Parathyroid adenoma (tissue), 2 donors: ENCODE data around the gene ARHGAP30.

ENCODE experiments used
- H2AFZ ChIP-seq: fragments of 300-600 bp; sonication (generic); one replicate; pipeline ENCODE4 v1.7.0; 2017; ENCODE audit warnings: antibody characterized with exemption, mild to moderate bottlenecking
- H3K27ac ChIP-seq: fragments of 300-600 bp; sonication (generic); one replicate; pipeline ENCODE4 v1.7.0; 2017
- H3K27me3 ChIP-seq: fragments of 300-600 bp; sonication (generic); one replicate; pipeline ENCODE4 v1.7.0; 2017; ENCODE audit warnings: low read length; ENCODE audit not compliant: control insufficient read depth, insufficient read depth
- H3K36me3 ChIP-seq: fragments of 300-600 bp; sonication (generic); one replicate; pipeline ENCODE4 v1.7.0; 2017; ENCODE audit warnings: low read length; ENCODE audit not compliant: control insufficient read depth, insufficient read depth
- H3K4me1 ChIP-seq: fragments of 300-600 bp; sonication (generic); one replicate; pipeline ENCODE4 v1.7.0; 2017; ENCODE audit warnings: control low read depth
- H3K4me2 ChIP-seq: fragments of 300-600 bp; sonication (generic); one replicate; pipeline ENCODE4 v1.7.0; 2017; ENCODE audit warnings: low read length
- H3K4me3 ChIP-seq: fragments of 300-600 bp; sonication (generic); one replicate; pipeline ENCODE4 v1.7.0; 2017; ENCODE audit warnings: low read depth, low read length
- H3K79me2 ChIP-seq: fragments of 300-600 bp; sonication (generic); one replicate; pipeline ENCODE4 v1.7.0; 2017; ENCODE audit warnings: control low read depth
- H3K9ac ChIP-seq: fragments of 300-600 bp; sonication (generic); one replicate; pipeline ENCODE4 v1.7.0; 2017; ENCODE audit warnings: mild to moderate bottlenecking
- H3K9me3 ChIP-seq: fragments of 300-600 bp; sonication (generic); one replicate; pipeline ENCODE4 v1.7.0; 2017; ENCODE audit warnings: low read length; ENCODE audit not compliant: control insufficient read depth
- TF ChIP-seq, protein P1 (sequence below): fragments of 300-600 bp; sonication (generic); IDR thresholded peaks from one replicate; pipeline ENCODE4 v1.7.0; 2017; ENCODE audit warnings: antibody characterized with exemption, mild to moderate bottlenecking
- donor health status: primary hyperparathyroidism.

ARHGAP30 gene

DNA sequence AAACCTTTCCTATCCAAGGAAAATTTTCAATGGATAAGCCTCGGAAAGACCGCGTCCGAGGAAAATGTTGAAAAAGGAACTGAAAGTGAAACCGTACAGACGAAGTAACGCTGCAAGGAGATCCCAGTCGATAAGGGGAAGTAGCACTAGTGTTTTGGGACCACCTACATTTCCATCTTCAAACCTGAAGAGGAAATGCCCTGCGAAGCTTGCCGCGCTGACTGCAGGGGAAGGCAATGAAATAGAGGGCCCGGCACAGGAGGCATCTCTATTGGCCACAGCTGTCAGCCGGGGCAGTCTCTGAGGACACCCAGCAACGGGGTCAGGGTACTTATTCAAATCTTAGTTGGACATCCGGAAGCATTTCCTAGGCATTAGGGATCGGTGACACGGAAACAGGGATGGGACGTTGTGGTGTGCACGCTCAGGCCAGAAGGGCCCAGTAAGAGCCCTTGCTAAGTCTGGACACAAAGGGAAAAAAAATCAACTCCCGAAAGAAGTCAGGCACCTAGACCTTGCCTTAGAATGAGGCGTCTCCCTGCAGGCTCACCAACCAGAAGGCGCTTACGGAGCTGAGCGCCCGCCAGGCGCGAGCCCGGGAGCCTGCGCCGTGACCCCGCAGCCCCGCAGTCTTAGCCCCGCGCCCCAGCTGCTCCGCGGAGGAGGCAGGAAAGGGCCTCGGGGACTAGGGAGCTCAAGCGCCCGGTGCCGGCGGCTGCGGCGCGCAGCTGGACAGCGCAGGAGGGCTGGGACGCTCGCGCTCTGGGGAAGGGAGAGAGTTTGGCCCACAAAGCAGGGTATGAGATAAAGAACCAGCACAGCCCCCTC lies 24.6 kb downstream of the ARHGAP30 start:
- H3K27me3 ChIP-seq: no peaks in the 10 kb centered on the region
- peak overlapping the region; percentile 70 for H3K4me2 ChIP-seq
- TF ChIP-seq, protein P1, sequence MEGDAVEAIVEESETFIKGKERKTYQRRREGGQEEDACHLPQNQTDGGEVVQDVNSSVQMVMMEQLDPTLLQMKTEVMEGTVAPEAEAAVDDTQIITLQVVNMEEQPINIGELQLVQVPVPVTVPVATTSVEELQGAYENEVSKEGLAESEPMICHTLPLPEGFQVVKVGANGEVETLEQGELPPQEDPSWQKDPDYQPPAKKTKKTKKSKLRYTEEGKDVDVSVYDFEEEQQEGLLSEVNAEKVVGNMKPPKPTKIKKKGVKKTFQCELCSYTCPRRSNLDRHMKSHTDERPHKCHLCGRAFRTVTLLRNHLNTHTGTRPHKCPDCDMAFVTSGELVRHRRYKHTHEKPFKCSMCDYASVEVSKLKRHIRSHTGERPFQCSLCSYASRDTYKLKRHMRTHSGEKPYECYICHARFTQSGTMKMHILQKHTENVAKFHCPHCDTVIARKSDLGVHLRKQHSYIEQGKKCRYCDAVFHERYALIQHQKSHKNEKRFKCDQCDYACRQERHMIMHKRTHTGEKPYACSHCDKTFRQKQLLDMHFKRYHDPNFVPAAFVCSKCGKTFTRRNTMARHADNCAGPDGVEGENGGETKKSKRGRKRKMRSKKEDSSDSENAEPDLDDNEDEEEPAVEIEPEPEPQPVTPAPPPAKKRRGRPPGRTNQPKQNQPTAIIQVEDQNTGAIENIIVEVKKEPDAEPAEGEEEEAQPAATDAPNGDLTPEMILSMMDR: no peak
- peaks cover 6% of the 10 kb centered on the region for H3K4me1 ChIP-seq
- H3K27ac ChIP-seq: peak overlapping the region; percentile 98
- peaks cover 8% of the 10 kb centered on the region for H3K79me2 ChIP-seq
- H3K4me3 ChIP-seq: peak overlapping the region; percentile 87
- peak overlapping the region; percentile 22 for H3K9ac ChIP-seq
- H3K9me3 ChIP-seq: no peaks in the 10 kb centered on the region
- peak overlapping the region; percentile 92 for H2AFZ ChIP-seq
- no peaks in the 10 kb centered on the region for H3K36me3 ChIP-seq

DNA sequence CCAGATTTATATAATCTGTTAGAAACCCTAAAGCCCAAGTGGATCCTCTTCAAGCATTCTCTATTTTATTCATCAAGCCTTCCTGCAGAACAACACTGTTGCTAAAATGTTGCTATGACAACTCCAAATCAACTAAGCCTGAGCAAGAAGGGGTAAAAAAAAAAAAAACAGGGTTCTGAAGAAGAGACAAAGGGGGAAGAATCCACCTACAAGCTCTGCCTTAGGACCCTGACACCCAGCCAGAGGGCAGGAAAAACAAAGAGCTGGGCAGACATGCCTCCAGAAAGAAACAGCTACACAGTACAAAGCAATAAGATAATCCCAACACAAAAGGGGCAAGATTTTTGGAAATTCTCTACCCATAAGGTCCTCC lies 25.2 kb downstream of the ARHGAP30 start:
- Histone ChIP-seq H3K36me3 (no peaks in the 10 kb centered on the region), H3K9ac (no peak overlapping the region), H3K4me3 (peak overlapping the region; percentile 87), H3K79me2 (peaks cover 8% of the 10 kb centered on the region), H3K4me2 (peak overlapping the region; percentile 70), H3K4me1 (peaks cover 6% of the 10 kb centered on the region), H3K9me3 (no peaks in the 10 kb centered on the region), H3K27ac (peak overlapping the region; percentile 98), H3K27me3 (no peaks in the 10 kb centered on the region), H2AFZ (peak overlapping the region; percentile 92)
- TF ChIP-seq, protein P1: no peak

DNA sequence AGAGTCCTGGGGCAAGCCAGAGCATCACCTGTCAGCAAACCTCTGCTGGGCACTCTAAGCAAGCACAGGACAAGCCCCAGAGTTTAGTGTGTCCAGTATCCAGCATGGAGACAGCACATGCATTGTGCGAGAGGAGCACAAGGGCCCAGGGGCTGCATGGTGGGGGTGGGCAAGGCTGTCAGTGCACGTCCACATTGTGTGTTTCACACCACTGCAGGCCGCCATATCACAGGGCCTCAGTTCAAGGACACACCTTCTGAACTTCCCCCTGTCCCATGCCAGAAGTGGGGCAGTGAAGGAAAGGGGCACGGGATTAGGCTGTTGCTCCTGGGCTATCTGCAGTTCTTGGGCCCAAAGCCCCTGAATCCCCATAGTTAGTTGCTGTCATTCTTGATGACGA lies 30.1 kb downstream of the ARHGAP30 start:
- Histone ChIP-seq H3K4me3 (no peak overlapping the region), H3K9me3 (no peaks in the 10 kb centered on the region), H3K4me1 (peaks cover 2% of the 10 kb centered on the region), H3K27me3 (no peaks in the 10 kb centered on the region), H2AFZ (no peak overlapping the region), H3K4me2 (no peak overlapping the region), H3K79me2 (peaks cover 5% of the 10 kb centered on the region), H3K27ac (no peak overlapping the region), H3K9ac (no peak overlapping the region), H3K36me3 (no peaks in the 10 kb centered on the region)
- TF ChIP-seq, protein P1: no peak

DNA sequence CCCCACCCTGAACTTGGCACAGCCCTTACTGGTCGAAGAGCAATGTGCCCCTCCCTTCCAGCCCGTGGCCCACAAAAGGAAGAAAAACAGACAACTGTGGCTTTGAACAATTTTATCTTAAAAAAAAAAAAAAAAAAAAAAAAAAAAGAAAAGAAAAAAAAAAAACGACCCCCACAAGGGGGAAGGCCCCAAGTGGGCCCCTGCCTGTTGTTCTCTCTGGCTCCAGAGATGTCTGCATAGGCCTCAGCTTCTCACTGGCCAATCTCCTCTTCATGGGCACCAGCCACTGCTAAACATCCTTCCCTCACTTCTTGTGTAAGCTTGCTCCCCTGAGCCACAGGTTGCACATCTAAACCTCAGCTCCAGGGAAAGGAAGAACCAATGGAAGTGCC lies 30.5 kb downstream of the ARHGAP30 start:
- TF ChIP-seq, protein P1: no peak
- Histone ChIP-seq H3K4me2 (peak overlapping the region; percentile 83), H2AFZ (peak overlapping the region; percentile 83), H3K4me1 (peaks cover under 1% of the 10 kb centered on the region), H3K9ac (no peak overlapping the region), H3K79me2 (peaks cover 1% of the 10 kb centered on the region), H3K9me3 (no peaks in the 10 kb centered on the region), H3K27ac (peak overlapping the region; percentile 79), H3K4me3 (peak overlapping the region; percentile 80), H3K27me3 (no peaks in the 10 kb centered on the region), H3K36me3 (no peaks in the 10 kb centered on the region)
